GM12878 (cell line): ENCODE measurements around the gene GRIN2A.

Source experiments
- CTCF ChIP-seq, 3 experiments: IDR thresholded peaks in 2 of 3; conservative IDR thresholded peaks in 1 of 3; 2 replicates each; pipeline ENCODE4 v1.5.1; 2011; ENCODE audit warnings: low read depth in 3 of 3, low read length in 3 of 3, mild to moderate bottlenecking in 3 of 3, control low read depth in 2 of 3, moderate library complexity in 2 of 3, inconsistent platforms in 1 of 3, mixed read lengths in 1 of 3; ENCODE audit not compliant: control insufficient read depth in 2 of 3, insufficient read depth in 1 of 3; ENCODE audit errors: extremely low read depth in 1 of 3
- EP300 ChIP-seq, 2 experiments: fragments of 150-350 bp in 1 of 2; IDR thresholded peaks; 2 replicates each; pipeline ENCODE4 v1.6.1; 2011 to 2012; ENCODE audit warnings: low read depth in 2 of 2, low read length in 2 of 2, borderline replicate concordance in 1 of 2, improper control_type of control experiment in 1 of 2, inconsistent platforms in 1 of 2; ENCODE audit not compliant: control insufficient read depth in 1 of 2
- EZH2 ChIP-seq: IDR thresholded peaks from 2 replicates; pipeline ENCODE4 v1.6.1; 2012; ENCODE audit warnings: low read depth, mild to moderate bottlenecking, control low read depth, inconsistent platforms, low read length, borderline replicate concordance; ENCODE audit not compliant: control insufficient read depth
- GABPA ChIP-seq: IDR thresholded peaks from 2 replicates; pipeline ENCODE4 v1.6.1; 2014; ENCODE audit warnings: antibody characterized with exemption, low read depth, mild to moderate bottlenecking, inconsistent platforms
- JUNB ChIP-seq: IDR thresholded peaks from 2 replicates; pipeline ENCODE4 v1.6.1; 2016; ENCODE audit warnings: antibody characterized with exemption, mild to moderate bottlenecking
- NFIC ChIP-seq: IDR thresholded peaks from 2 replicates; pipeline ENCODE4 v1.6.1; 2012; ENCODE audit warnings: low read depth, mild to moderate bottlenecking, inconsistent platforms, low read length, moderate library complexity
- SUPT20H ChIP-seq: IDR thresholded peaks from 2 replicates; pipeline ENCODE4 v1.6.1; 2011; ENCODE audit warnings: low read depth, mild to moderate bottlenecking, low read length, moderate library complexity, borderline replicate concordance; ENCODE audit not compliant: control insufficient read depth

- TF ChIP-seq EP300 (IDR thresholded peaks at IDR 0.05; ENCODE audit: borderline replicate concordance in 1 of 2, control insufficient read depth in 1 of 2, low read depth in 2 of 2, low read length in 2 of 2), result no peak
- TF ChIP-seq SUPT20H, result no peak
- no peak for TF ChIP-seq NFIC
- TF ChIP-seq CTCF (IDR thresholded peaks at IDR 0.05 in 2 of 3, conservative IDR thresholded peaks at IDR 0.05 in 1 of 3; ENCODE audit: control insufficient read depth in 2 of 3, extremely low read depth in 1 of 3, insufficient read depth in 1 of 3, low read depth in 3 of 3, low read length in 3 of 3), result no peak
- no peak for TF ChIP-seq GABPA
- TF ChIP-seq JUNB, result no peak
- TF ChIP-seq EZH2, result no peak
These were observed 81.4 kb downstream of the GRIN2A start for GRCh38 chr16:10100829-10101228.
